HepG2 (cell line): ENCODE results near the gene ARHGEF11. TPM values are rescaled to one million over a fixed set of nuclear protein-coding genes. Genes with fewer than 3 reads are reported as not detected.

Source experiments
- ATAC-seq: fragments of 200-7000 bp; cut with Tn5 transposase; 3 replicates; pipeline ENCODE4 v1.9.1; 2020; ENCODE audit warnings: mild to moderate bottlenecking, moderate library complexity
- BruUV-seq: library from RNA; stranded (reverse); fragments of 400-500 nt; replicated peaks from 2 replicates; lab custom pipeline; 2021; lab: Mats Ljungman, UMichigan
- CTCF ChIA-PET: fragments of 300-600 bp; formaldehyde crosslinking; extraction: SDS; loops from one replicate; lab custom pipeline; 2021; ENCODE audit warnings: low total read pairs, inconsistent platforms, low intra/inter-chr PET ratio; lab: Yijun Ruan, JAX
- POLR2A ChIA-PET: fragments of 350-600 bp; sonication (Branson Sonifier 250); formaldehyde crosslinking; loops from one replicate; lab custom pipeline; 2020; ENCODE audit warnings: antibody characterized with exemption, inconsistent platforms; lab: Yijun Ruan, JAX
- DNase-seq: peaks from one replicate; pipeline ENCODE4 v3.0.0-alpha.2; 2015; ENCODE audit warnings: low spot score
- FAIRE-seq: peaks from 3 replicates; lab custom pipeline; 2011; peaks lifted over from hg19 to GRCh38; lab: Jason Lieb, UNC
- H2AFZ ChIP-seq: one replicate; pipeline ENCODE4 v1.6.1; 2011; ENCODE audit warnings: low read length, inconsistent platforms
- H3K27ac ChIP-seq: fragments of 300-600 bp; 3 replicates; pipeline ENCODE4 v1.8.0; 2011; ENCODE audit warnings: mixed run types, mild to moderate bottlenecking, mixed read lengths, low read length, inconsistent platforms; ENCODE audit not compliant: insufficient read depth; ENCODE audit errors: extremely low read length
- H3K27me3 ChIP-seq, 2 experiments: fragments of 200-600 bp in 1 of 2; 2 replicates in 1 of 2; 3 replicates in 1 of 2; pipeline versions ENCODE4 v1.6.0 to v1.8.0; 2011; ENCODE audit warnings: low read length in 2 of 2, mild to moderate bottlenecking in 2 of 2, moderate library complexity in 2 of 2, inconsistent platforms in 1 of 2; ENCODE audit not compliant: insufficient read depth in 2 of 2, control insufficient read depth in 1 of 2
- H3K36me3 ChIP-seq, 2 experiments: fragments of 200-600 bp in 1 of 2; replicated peaks in 1 of 2; 2 replicates in 1 of 2; 3 replicates in 1 of 2; pipeline versions ENCODE4 v1.5.1 to v1.8.0; 2011; ENCODE audit warnings: low read length in 2 of 2, inconsistent platforms in 1 of 2; ENCODE audit not compliant: insufficient read depth in 2 of 2, control insufficient read depth in 1 of 2
- H3K4me1 ChIP-seq: 2 replicates; pipeline ENCODE4 v1.5.1; 2012; ENCODE audit warnings: low read length, inconsistent platforms; ENCODE audit not compliant: insufficient read depth
- H3K4me2 ChIP-seq: 2 replicates; pipeline ENCODE4 v1.6.0; 2011; ENCODE audit warnings: low read depth, low read length, inconsistent platforms
- H3K4me3 ChIP-seq, 3 experiments: fragments of 200-600 bp in 1 of 3; sonication (generic), shearing (Covaris generic) in 1 of 3; replicated peaks in 1 of 3; 2 replicates each; pipeline ENCODE4 v1.5.1; 2011 to 2016; ENCODE audit warnings: low read length in 3 of 3, inconsistent platforms in 2 of 3, low read depth in 2 of 3, mild to moderate bottlenecking in 2 of 3, control low read depth in 1 of 3, mixed read lengths in 1 of 3; ENCODE audit not compliant: insufficient read depth in 1 of 3
- H3K79me2 ChIP-seq: one replicate; pipeline ENCODE4 v1.6.1; 2011; ENCODE audit warnings: low read length, inconsistent platforms; ENCODE audit not compliant: insufficient read depth
- H3K9ac ChIP-seq: 2 replicates; pipeline ENCODE4 v1.6.0; 2011; ENCODE audit warnings: mild to moderate bottlenecking, low read depth, low read length, inconsistent platforms; ENCODE audit not compliant: insufficient read depth
- H3K9me3 ChIP-seq: 2 replicates; pipeline ENCODE4 v1.5.1; 2012; ENCODE audit warnings: mild to moderate bottlenecking, low read length
- H4K20me1 ChIP-seq: 2 replicates; pipeline ENCODE4 v1.6.0; 2011; ENCODE audit warnings: inconsistent platforms, mild to moderate bottlenecking, low read length, moderate library complexity; ENCODE audit not compliant: insufficient read depth
- ATRX ChIP-seq: sonication (generic); formaldehyde crosslinking; IDR thresholded peaks from 2 replicates; pipeline ENCODE4 v1.4.0; 2020; ENCODE audit warnings: missing genetic modification reagents, borderline replicate concordance
- BRD4 ChIP-seq: sonication (generic); formaldehyde crosslinking; IDR thresholded peaks from 2 replicates; pipeline ENCODE4 v1.4.0; 2020; ENCODE audit warnings: missing genetic modification reagents
- E2F1 ChIP-seq: sonication (generic); formaldehyde crosslinking; IDR thresholded peaks from 2 replicates; pipeline ENCODE4 v1.5.0; 2020; ENCODE audit warnings: missing genetic modification reagents
- E2F5 ChIP-seq: sonication (generic); formaldehyde crosslinking; conservative IDR thresholded peaks from 2 replicates; pipeline ENCODE4 v1.4.0; 2020; ENCODE audit warnings: missing genetic modification reagents
- HMGA1 ChIP-seq: sonication (generic); formaldehyde crosslinking; conservative IDR thresholded peaks from 2 replicates; pipeline ENCODE4 v1.4.0; 2020; ENCODE audit warnings: missing genetic modification reagents
- HMGXB4 ChIP-seq, 2 experiments: sonication (generic) in 1 of 2; formaldehyde crosslinking in 1 of 2; IDR thresholded peaks; 2 replicates each; pipeline versions ENCODE4 v1.4.0 to v1.6.1; 2018 to 2020; ENCODE audit warnings: missing genetic modification reagents in 2 of 2, borderline replicate concordance in 1 of 2, low read depth in 1 of 2, mild to moderate bottlenecking in 1 of 2, missing biosample characterization in 1 of 2
- MATR3 ChIP-seq: sonication (generic); formaldehyde crosslinking; IDR thresholded peaks from 2 replicates; pipeline ENCODE4 v1.4.0; 2020; ENCODE audit warnings: missing genetic modification reagents
- MXD1 ChIP-seq: sonication (generic); formaldehyde crosslinking; IDR thresholded peaks from 2 replicates; pipeline ENCODE4 v1.4.0; 2020; ENCODE audit warnings: mild to moderate bottlenecking, missing genetic modification reagents
- MYPOP ChIP-seq: sonication (generic); formaldehyde crosslinking; IDR thresholded peaks from 2 replicates; pipeline ENCODE4 v1.8.1; 2023; ENCODE audit warnings: mild to moderate bottlenecking, moderate library complexity, missing genetic modification reagents
- PRMT3 ChIP-seq: sonication (generic); formaldehyde crosslinking; IDR thresholded peaks from 2 replicates; pipeline ENCODE4 v1.8.1; 2022; ENCODE audit warnings: low read depth, mild to moderate bottlenecking, moderate library complexity, missing genetic modification reagents, borderline replicate concordance
- ZBTB38 ChIP-seq: sonication (generic); formaldehyde crosslinking; IDR thresholded peaks from 2 replicates; pipeline ENCODE4 v1.5.1; 2020; ENCODE audit warnings: mild to moderate bottlenecking, missing genetic modification reagents
- ZFP1 ChIP-seq: IDR thresholded peaks from 2 replicates; pipeline ENCODE4 v1.6.1; 2016
- ZFP41 ChIP-seq: sonication (generic); formaldehyde crosslinking; IDR thresholded peaks from 2 replicates; pipeline ENCODE4 v1.4.0; 2020; ENCODE audit warnings: mild to moderate bottlenecking, missing genetic modification reagents, borderline replicate concordance
- ZNF121 ChIP-seq: sonication (generic); formaldehyde crosslinking; IDR thresholded peaks from 2 replicates; pipeline ENCODE4 v1.5.0; 2020; ENCODE audit warnings: mild to moderate bottlenecking, missing genetic modification reagents
- ZNF644 ChIP-seq: IDR thresholded peaks from 2 replicates; pipeline ENCODE4 v1.6.1; 2016; ENCODE audit warnings: low read depth
- WGBS: methylation state at CpG from one replicate; pipeline ENCODE4 v1.1.6; 2017; ENCODE audit warnings: low lambda C conversion rate; 5-methylcytosine and 5-hydroxymethylcytosine counted together
- in situ Hi-C: cut with HindIII; loops from 2 replicates; pipeline ENCODE4 v1.10.0; 2017; ENCODE audit warnings: low pct_unique_long_range_greater_than_20kb; ENCODE audit not compliant: extremely low pct_ligation_motif_present
- intact Hi-C: fragments of 100-400 bp; cut with micrococcal nuclease; formaldehyde crosslinking; loops from one replicate; pipeline ENCODE4 v1.10.0; 2022; ENCODE audit not compliant: unreplicated experiment
- polyA plus RNA-seq, 8 experiments: library from polyadenylated mRNA; depleted of rRNA in 3 of 8; stranded (reverse) in 7 of 8; unstranded in 1 of 8; fragments of >200 nt; fragmentation: Illumina TruSeq in 4 of 8; extraction: Trizol in 4 of 8; gene quantifications; 2 replicates each; pipeline versions ENCODE4 v1.2.1 to v1.2.3, GENCODE V29; 2011 to 2016; ENCODE audit warnings: low read depth in 4 of 8, missing spikeins in 1 of 8, mixed read lengths in 1 of 8; ENCODE audit not compliant: insufficient read depth in 1 of 8
- total RNA-seq, 5 experiments: library from RNA; depleted of rRNA; stranded (reverse); fragments of >200 nt; fragmentation: Illumina TruSeq; extraction: Trizol; gene quantifications; 2 replicates each; pipeline ENCODE4 v1.2.3, GENCODE V29; 2016; ENCODE audit warnings: low read depth in 1 of 5

ARHGEF11 gene
- total and polyA plus RNA-seq, 2 of the 13 experiments (the other 11 are each of a cell fraction or from before 2014, with no cell fraction given): 16.5 to 21.2 TPM

DNA sequence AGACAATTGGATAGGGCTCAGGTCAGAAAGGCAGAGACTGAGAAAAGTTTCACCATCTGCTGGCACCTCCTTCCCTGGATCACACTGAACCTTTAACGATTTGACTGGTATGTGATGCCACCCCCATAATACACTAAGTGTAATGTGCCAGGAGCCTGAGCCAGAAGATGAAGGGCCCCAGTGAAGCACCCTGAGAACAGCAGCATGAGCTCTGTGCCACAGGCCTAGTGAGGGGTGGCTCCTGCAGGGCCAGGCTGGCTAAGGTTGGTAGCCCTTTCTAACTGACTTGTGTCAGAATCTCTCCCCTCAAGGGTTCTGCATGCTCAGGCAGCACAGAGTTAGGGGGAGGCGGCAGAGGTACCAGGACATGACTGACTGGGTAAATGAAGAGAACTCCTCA lies 38.9 kb downstream of the ARHGEF11 start (continued):
- TF ChIP-seq HMGXB4 (CRISPR knock-in tag; IDR thresholded peaks at IDR 0.05; ENCODE audit: borderline replicate concordance in 1 of 2, low read depth in 1 of 2) (no peak), MXD1 (CRISPR knock-in tag) (no peak), ATRX (CRISPR knock-in tag) (no peak), PRMT3 (CRISPR knock-in tag) (no peak), MATR3 (CRISPR knock-in tag) (no peak), BRD4 (CRISPR knock-in tag) (no peak), ZNF644 (no peak)

- intact Hi-C loops: no loop called here
- FAIRE-seq: no peak
- Histone ChIP-seq H3K4me3 (no peak overlapping the region), H3K27ac (no peak overlapping the region), H3K4me1 (peaks cover 6% of the 10 kb centered on the region; the same call in 1 of the 2 replicates), H4K20me1 (no peaks in the 10 kb centered on the region; the same call in 1 of the 2 replicates), H3K36me3 (no peaks in the 10 kb centered on the region), H3K27me3 (no peaks in the 10 kb centered on the region), H2AFZ (no peak overlapping the region), H3K9ac (no peak overlapping the region), H3K9me3 (no peaks in the 10 kb centered on the region), H3K79me2 (peaks cover 7% of the 10 kb centered on the region), H3K4me2 (no peak overlapping the region)
- WGBS: 52% methylated on average over 2 of the region's 2 CpGs
- ChIA-PET CTCF (no interaction called here), POLR2A (no interaction called here)
- in situ Hi-C loops: no loop called here
- no peak for DNase-seq
- no peak for ATAC-seq
- TF ChIP-seq ZBTB38 (CRISPR knock-in tag) (no peak), ZFP41 (CRISPR knock-in tag) (no peak), HMGA1 (CRISPR knock-in tag) (no peak), MYPOP (no peak), E2F1 (no peak), E2F5 (CRISPR knock-in tag) (no peak), ZNF121 (CRISPR knock-in tag) (peak; percentile 29; the same call in 1 of the 2 replicates), ZFP1 (CRISPR knock-in tag) (no peak), ZNF644 (no peak)
- BruUV-seq: no TSS peak
Measured at GRCh38 chr1:157005965-157006364, 39.6 kb downstream of the ARHGEF11 start.
